Stimulated activated CD8-positive, alpha-beta memory T cell treated with anti-CD3 and anti-CD28 coated beads, Interleukin-2, amount 100 ng/mL, for 1 hour (primary cell): ENCODE data around the gene PDS5B.

Source experiments
- DNase-seq, 2 donors: peaks; one replicate each; pipeline ENCODE4 v3.0.0-alpha.2; 2020; ENCODE audit warnings: low read depth in 2 of 2

PDS5B gene

GRCh38 chr13:32590266-32590665 is 4.0 kb downstream of the PDS5B start:
- no peak for DNase-seq

DNA sequence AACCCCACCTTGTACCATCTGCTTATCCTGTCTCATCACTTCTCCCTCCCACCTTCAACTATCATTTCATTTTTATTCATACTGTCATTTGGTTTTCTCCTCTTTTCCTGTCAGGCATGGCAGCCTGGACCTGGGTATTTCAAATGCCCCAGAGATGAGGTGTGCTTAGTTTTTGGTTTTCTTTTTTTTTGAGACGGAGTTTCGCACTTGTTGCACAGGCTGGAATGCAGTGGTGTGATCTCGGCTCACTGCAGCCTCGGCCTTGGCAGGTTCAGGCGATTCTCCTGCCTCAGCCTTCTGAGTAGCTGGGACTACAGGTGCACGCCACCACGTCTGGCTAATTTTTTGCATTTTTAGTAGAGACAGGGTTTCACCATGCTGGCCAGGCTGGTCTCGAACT is 5.8 kb downstream of the PDS5B start:
- DNase-seq, result no peak

- no peak for DNase-seq
Measured at GRCh38 chr13:32594157-32594738, 8.0 kb downstream of the PDS5B start.

GRCh38 chr13:32595306-32595705 is 9.1 kb downstream of the PDS5B start:
- no peak for DNase-seq

DNA sequence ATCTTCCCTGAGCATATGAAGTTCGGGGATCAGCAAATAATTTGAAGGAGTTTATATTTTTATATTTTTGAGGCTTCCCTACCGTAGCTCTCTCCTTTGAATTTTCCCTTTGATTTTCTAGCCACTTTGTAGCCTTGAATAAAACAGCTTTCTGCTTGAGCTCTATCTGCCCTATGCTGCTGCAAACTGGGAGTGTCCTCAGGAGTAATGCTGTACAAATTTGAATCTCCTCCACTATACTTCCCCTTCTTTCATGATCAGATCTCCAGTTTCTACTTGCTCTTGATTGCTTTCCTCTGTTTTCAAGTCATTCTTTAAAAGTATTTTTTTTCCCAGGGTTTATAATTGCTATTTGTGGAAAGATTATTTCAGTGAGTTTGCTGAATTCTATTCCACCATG is 14.6 kb downstream of the PDS5B start:
- no peak for DNase-seq

- no peak for DNase-seq
Measured at GRCh38 chr13:32609428-32609827, 23.2 kb downstream of the PDS5B start.

DNA sequence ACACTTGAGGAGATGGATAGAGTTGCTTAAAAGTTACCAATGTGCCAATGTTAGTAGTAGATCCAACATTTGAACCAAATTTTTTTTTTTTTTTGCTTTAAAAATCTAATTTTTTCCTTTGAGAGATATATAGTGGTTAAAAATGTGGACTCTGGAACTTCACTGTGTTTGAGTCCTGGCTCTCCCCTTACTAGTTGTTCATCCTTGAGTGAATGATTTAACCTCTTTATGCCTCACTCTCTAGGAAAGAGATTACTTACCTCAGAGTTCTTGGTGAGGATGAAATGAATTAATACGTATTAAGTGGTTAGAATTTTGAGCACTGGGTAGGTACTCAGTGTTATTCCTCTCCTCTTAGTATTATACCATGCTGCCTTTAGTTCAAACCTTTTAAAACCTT is 24.3 kb downstream of the PDS5B start:
- DNase-seq, result no peak

- DNase-seq, result no peak
Measured at GRCh38 chr13:32610977-32611376, 24.7 kb downstream of the PDS5B start.

DNA sequence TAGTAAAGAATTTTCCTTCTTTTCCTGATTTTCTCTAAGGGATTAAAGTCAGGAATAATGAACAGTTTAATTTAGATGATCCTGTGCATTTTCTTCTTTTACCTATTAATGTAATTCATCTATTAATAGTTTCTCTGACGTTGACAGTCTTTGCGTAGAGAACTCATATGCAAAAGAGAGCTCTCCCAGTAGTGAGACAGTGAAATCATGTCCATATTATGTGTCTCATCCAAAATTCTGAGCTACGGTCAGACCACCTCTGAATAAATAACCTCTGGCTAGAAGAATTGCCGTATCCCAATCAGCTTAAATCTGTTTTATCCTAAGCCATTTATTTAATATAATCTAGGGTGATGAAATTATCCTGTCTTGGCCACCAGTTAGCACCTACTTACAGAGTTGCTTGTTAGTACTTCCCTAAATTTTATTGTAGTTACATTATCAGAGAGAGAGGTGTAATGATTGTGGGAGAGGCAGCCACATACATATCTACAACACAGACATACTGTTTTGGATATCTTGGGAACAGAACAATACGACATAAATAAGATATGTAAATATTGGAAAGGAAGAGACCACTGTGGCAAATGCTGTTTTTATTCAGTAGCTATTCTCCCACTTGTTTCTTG is 30.7 kb downstream of the PDS5B start:
- no peak for DNase-seq

DNA sequence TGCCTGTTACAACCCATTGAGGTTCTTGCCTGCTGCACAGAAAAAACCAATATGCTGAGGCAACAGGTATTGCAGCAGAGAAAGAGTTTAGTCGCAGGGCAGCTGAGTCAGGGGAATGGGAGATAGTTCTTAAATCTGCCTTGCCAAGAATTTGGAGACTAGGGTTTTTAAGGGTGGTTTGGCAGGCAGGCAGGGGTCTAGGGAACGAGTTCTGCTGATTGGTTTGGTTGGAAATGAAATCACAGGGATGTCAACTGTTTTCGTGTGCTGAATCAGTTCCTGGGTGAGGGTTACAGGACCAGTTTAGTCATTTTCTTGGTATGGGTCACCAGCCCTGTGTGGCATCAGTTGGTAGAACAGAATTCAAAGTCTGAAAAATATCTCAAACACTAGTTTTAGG is 36.6 kb downstream of the PDS5B start:
- no peak for DNase-seq

DNA sequence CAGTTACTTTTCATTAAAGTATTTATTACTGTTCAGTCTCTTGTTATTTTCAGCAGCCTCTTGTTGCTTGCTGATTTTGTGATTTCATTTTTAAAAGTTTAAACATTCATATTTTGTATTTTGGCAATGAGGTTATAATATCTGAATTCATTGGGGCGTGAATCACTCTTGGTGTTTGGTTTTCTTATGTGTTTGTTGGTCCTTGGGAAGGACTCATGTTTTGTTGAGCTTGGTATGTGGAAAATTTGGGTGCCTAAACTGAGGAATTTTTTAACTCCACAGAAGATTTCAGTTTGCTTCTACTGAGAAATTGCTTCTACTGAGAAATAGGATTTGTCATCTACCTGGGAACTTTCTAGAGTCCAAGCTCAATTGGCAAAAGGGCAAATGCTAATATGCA is 38.2 kb downstream of the PDS5B start:
- no peak for DNase-seq

GRCh38 chr13:32627793-32628192 is 41.5 kb downstream of the PDS5B start:
- no peak for DNase-seq

DNA sequence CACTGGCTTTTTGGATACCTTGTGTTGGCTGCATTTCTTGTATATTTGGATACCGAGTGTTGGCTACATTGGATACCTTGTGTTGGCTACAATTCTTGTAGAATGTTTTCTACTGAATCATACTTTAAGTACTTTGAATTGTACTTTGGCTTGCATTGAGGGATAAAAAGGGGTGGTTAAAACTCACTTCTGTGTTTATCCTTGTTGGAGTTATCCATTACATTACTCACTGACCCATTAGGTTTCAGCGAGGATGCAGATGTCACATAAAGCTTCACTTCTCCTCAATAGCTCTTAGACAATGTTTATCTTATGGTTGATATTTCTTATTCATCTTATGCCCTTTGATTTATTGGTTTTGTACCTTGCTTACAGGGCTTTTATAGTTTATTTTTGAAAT is 43.1 kb downstream of the PDS5B start:
- no peak for DNase-seq

DNA sequence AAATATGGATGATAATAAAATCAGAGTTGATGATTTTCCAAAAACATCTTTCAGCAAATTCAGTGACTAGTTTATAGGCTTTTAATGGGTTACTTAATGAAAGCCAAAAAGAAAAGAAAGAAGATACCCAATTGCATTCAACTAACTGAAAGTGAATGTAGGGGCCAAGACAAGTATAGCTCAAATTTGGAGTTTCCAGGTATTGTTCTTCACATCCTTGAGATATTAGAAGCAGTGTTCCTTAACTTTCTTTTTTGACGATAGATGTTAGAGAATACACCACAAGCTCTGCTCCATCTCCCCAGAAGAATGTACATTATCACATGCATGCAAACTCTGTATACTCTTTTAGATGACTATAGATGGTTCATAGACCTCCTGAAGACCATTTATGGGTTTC is 43.6 kb downstream of the PDS5B start:
- no peak for DNase-seq

- no peak for DNase-seq
Measured at GRCh38 chr13:32632343-32632909, 46.2 kb downstream of the PDS5B start.

GRCh38 chr13:32636711-32637110 is 50.5 kb downstream of the PDS5B start:
- no peak for DNase-seq

DNA sequence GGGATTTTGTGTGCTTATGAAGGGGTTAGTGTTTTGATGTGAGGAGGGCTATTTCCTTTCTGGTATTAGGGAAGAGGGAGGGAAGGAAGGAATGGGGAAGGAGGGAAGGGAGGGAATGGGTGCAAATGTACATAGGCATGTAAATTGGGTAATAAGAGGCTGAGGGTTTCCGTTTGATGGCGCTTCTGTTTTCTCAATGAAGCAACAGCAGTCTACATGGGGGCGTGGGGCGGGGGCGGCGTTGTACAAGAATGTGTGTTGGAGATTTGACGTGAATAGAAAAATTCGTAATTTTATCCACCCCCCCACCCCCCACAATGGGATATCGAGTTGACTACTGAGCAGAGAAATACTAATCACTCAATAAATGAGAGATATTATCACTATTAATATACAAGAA is 52.5 kb downstream of the PDS5B start:
- no peak for DNase-seq

- DNase-seq, result peak; percentile 7 to 38
Measured at GRCh38 chr13:32639502-32640105, 53.4 kb downstream of the PDS5B start.

DNA sequence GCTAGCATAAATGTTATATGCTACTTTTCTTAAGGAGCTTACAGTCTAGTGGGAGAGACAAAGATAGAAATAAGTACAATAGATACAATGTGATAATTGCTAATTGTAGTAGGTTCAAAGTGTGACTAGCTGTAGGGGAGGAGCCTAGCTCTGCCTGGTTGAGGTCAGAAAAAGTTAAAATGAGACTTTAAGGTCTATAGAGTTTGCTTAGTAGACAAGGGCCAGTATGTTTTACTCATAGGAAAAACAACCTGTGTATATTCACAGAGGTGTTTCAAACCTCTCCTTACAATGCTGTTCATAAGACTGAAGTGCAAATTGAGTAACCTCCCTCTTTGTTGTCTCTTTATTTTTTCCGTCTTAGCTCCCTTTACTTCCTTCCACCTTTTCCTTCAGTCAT is 56.1 kb downstream of the PDS5B start:
- DNase-seq, result no peak

GRCh38 chr13:32642858-32643257 is 56.6 kb downstream of the PDS5B start:
- DNase-seq, result no peak

DNA sequence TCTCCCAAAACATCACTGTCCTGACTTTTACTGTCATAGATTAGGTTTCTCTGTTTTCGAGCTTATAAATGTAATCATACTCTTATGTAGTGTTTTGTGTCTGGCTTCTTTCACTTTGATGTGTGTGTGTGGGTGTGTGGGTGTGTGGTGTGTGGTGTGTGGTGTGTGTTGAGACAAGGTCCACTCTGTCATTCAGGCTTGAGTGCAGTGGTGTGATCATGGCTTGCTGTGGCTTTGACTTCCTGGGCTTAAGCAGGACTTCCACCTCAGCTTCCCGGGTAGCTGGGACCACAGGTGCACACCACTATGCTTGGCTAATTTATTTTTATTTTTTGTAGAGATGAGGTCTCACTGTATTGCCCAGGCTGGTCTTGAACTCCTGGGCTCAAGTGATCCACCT is 59.6 kb downstream of the PDS5B start:
- no peak for DNase-seq

GRCh38 chr13:32647926-32648325 is 61.7 kb downstream of the PDS5B start:
- DNase-seq, result no peak

- peak; percentile 20 for DNase-seq
Measured at GRCh38 chr13:32650705-32651311, 64.6 kb downstream of the PDS5B start.
